ENCODE measurements around the gene GNB1L. TPM values are rescaled to one million over a fixed set of nuclear protein-coding genes. Genes with fewer than 3 reads are reported as not detected.

Gene GNB1L
- total RNA-seq, 1 donor, result 4.0 TPM

- Histone ChIP-seq H3K4me1 (ENCODE audit: insufficient read depth, low read length) (no peaks in the 10 kb centered on the region), H3K9me3 (ENCODE audit: low read depth, low read length) (no peaks in the 10 kb centered on the region), H3K27ac (ENCODE audit: low read depth, low read length) (no peak overlapping the region), H3K36me3 (ENCODE audit: insufficient read depth, low read length) (no peaks in the 10 kb centered on the region), H3K27me3 (ENCODE audit: insufficient read depth, low read length) (no peaks in the 10 kb centered on the region), H4K20me1 (ENCODE audit: insufficient read depth, low read length) (no peaks in the 10 kb centered on the region), H3K4me2 (ENCODE audit: insufficient read depth, low read length) (no peak overlapping the region), H3K79me2 (ENCODE audit: insufficient read depth, low read length) (no peaks in the 10 kb centered on the region), H2AFZ (ENCODE audit: low read length) (no peak overlapping the region), H3K4me3 (ENCODE audit: insufficient read depth, low read length) (no peak overlapping the region)
- DNase-seq (ENCODE audit: insufficient read length, low spot score, missing footprints), result no peak
- TF ChIP-seq, protein P1, sequence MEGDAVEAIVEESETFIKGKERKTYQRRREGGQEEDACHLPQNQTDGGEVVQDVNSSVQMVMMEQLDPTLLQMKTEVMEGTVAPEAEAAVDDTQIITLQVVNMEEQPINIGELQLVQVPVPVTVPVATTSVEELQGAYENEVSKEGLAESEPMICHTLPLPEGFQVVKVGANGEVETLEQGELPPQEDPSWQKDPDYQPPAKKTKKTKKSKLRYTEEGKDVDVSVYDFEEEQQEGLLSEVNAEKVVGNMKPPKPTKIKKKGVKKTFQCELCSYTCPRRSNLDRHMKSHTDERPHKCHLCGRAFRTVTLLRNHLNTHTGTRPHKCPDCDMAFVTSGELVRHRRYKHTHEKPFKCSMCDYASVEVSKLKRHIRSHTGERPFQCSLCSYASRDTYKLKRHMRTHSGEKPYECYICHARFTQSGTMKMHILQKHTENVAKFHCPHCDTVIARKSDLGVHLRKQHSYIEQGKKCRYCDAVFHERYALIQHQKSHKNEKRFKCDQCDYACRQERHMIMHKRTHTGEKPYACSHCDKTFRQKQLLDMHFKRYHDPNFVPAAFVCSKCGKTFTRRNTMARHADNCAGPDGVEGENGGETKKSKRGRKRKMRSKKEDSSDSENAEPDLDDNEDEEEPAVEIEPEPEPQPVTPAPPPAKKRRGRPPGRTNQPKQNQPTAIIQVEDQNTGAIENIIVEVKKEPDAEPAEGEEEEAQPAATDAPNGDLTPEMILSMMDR (IDR thresholded peaks at IDR 0.05; ENCODE audit: extremely low read depth, low read depth, low read length), result no peak
Observed at GRCh38 chr22:19740586-19740985, 114.1 kb downstream of the GNB1L start.

GRCh38 chr22:19739911-19740449, 114.7 kb downstream of the GNB1L start:
- DNase-seq (ENCODE audit: insufficient read length, low spot score, missing footprints), result no peak
- Histone ChIP-seq H3K4me1 (ENCODE audit: insufficient read depth, low read length) (no peaks in the 10 kb centered on the region), H3K4me3 (ENCODE audit: insufficient read depth, low read length) (no peak overlapping the region), H3K27ac (ENCODE audit: low read depth, low read length) (no peak overlapping the region), H3K79me2 (ENCODE audit: insufficient read depth, low read length) (no peaks in the 10 kb centered on the region), H3K27me3 (ENCODE audit: insufficient read depth, low read length) (no peaks in the 10 kb centered on the region), H2AFZ (ENCODE audit: low read length) (no peak overlapping the region), H3K9me3 (ENCODE audit: low read depth, low read length) (no peaks in the 10 kb centered on the region), H3K36me3 (ENCODE audit: insufficient read depth, low read length) (no peaks in the 10 kb centered on the region), H3K4me2 (ENCODE audit: insufficient read depth, low read length) (no peak overlapping the region), H4K20me1 (ENCODE audit: insufficient read depth, low read length) (no peaks in the 10 kb centered on the region)
- TF ChIP-seq, protein P1 (IDR thresholded peaks at IDR 0.05; ENCODE audit: extremely low read depth, low read depth, low read length), result no peak

DNA sequence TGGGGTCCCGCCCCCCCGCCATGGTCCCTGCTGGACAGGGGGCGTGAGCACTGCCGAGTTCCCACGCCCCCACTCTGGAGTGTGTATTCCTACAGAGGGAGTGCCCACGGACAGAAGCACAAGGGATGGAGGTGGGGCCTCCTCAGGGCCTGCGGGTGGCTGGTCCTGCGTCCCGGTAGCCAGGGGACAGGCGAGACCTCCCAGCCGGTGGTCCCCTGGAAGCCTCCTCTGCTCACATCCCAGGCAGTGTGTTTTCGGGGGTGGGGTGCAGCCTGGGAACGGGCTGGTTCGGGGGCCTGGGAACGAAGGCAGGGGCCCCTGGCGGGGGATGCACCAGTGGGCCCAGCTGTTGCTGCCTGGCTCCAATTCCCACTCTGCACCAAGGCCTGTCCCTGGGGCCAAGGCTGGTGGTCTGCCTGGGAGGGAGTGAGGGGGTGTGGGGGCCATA, 115.2 kb downstream of the GNB1L start:
- Histone ChIP-seq H3K4me3 (ENCODE audit: insufficient read depth, low read length) (no peak overlapping the region), H3K9me3 (ENCODE audit: low read depth, low read length) (no peaks in the 10 kb centered on the region), H3K4me2 (ENCODE audit: insufficient read depth, low read length) (no peak overlapping the region), H3K36me3 (ENCODE audit: insufficient read depth, low read length) (no peaks in the 10 kb centered on the region), H2AFZ (ENCODE audit: low read length) (no peak overlapping the region), H3K79me2 (ENCODE audit: insufficient read depth, low read length) (no peaks in the 10 kb centered on the region), H4K20me1 (ENCODE audit: insufficient read depth, low read length) (no peaks in the 10 kb centered on the region), H3K4me1 (ENCODE audit: insufficient read depth, low read length) (no peaks in the 10 kb centered on the region), H3K27me3 (ENCODE audit: insufficient read depth, low read length) (no peaks in the 10 kb centered on the region), H3K27ac (ENCODE audit: low read depth, low read length) (no peak overlapping the region)
- TF ChIP-seq, protein P1 (IDR thresholded peaks at IDR 0.05; ENCODE audit: extremely low read depth, low read depth, low read length), result no peak
- DNase-seq (ENCODE audit: insufficient read length, low spot score, missing footprints), result no peak

GRCh38 chr22:19738664-19739447, 115.8 kb downstream of the GNB1L start:
- TF ChIP-seq, protein P1 (IDR thresholded peaks at IDR 0.05; ENCODE audit: extremely low read depth, low read depth, low read length), result no peak
- Histone ChIP-seq H3K79me2 (ENCODE audit: insufficient read depth, low read length) (no peaks in the 10 kb centered on the region), H3K27me3 (ENCODE audit: insufficient read depth, low read length) (no peaks in the 10 kb centered on the region), H3K4me2 (ENCODE audit: insufficient read depth, low read length) (no peak overlapping the region), H3K4me1 (ENCODE audit: insufficient read depth, low read length) (no peaks in the 10 kb centered on the region), H3K27ac (ENCODE audit: low read depth, low read length) (no peak overlapping the region), H3K4me3 (ENCODE audit: insufficient read depth, low read length) (no peak overlapping the region), H4K20me1 (ENCODE audit: insufficient read depth, low read length) (no peaks in the 10 kb centered on the region), H3K9me3 (ENCODE audit: low read depth, low read length) (no peaks in the 10 kb centered on the region), H2AFZ (ENCODE audit: low read length) (no peak overlapping the region), H3K36me3 (ENCODE audit: insufficient read depth, low read length) (no peaks in the 10 kb centered on the region)
- no peak for DNase-seq (ENCODE audit: insufficient read length, low spot score, missing footprints)
